NCI-H524 (cell line): Measurements from ENCODE around the gene BANF2.

Experiments used
- DNase-seq, 2 experiments: peaks; one replicate each; lab custom pipeline; 2025; lab: John Stamatoyannopoulos, UW

BANF2 gene

GRCh38 chr20:17664025-17664633 lies 35.6 kb upstream of the BANF2 start:
- DNase-seq: no peak

- DNase-seq: no peak
Observed at GRCh38 chr20:17665756-17666155, 34.0 kb upstream of the BANF2 start.

GRCh38 chr20:17666481-17666880 lies 33.3 kb upstream of the BANF2 start:
- no peak for DNase-seq

- no peak for DNase-seq
Observed at GRCh38 chr20:17667445-17667844, 32.3 kb upstream of the BANF2 start.

GRCh38 chr20:17668432-17668831 lies 31.3 kb upstream of the BANF2 start:
- DNase-seq: no peak

GRCh38 chr20:17669306-17669931 lies 30.3 kb upstream of the BANF2 start:
- no peak for DNase-seq

GRCh38 chr20:17671011-17671410 lies 28.8 kb upstream of the BANF2 start:
- no peak for DNase-seq

- no peak for DNase-seq
Observed at GRCh38 chr20:17671565-17671964, 28.2 kb upstream of the BANF2 start.

- DNase-seq: no peak
Observed at GRCh38 chr20:17673084-17673483, 26.7 kb upstream of the BANF2 start.

GRCh38 chr20:17674722-17675518 lies 24.8 kb upstream of the BANF2 start:
- no peak for DNase-seq

- no peak for DNase-seq
Observed at GRCh38 chr20:17675519-17676377, 24.0 kb upstream of the BANF2 start.

- DNase-seq: no peak
Observed at GRCh38 chr20:17676378-17676759, 23.4 kb upstream of the BANF2 start.

GRCh38 chr20:17676942-17677341 lies 22.8 kb upstream of the BANF2 start:
- DNase-seq: no peak

GRCh38 chr20:17678295-17678694 lies 21.5 kb upstream of the BANF2 start:
- no peak for DNase-seq

- no peak for DNase-seq
Observed at GRCh38 chr20:17678886-17679285, 20.9 kb upstream of the BANF2 start.

- DNase-seq: peak in 1 of 2 experiments; percentile 52
Observed at GRCh38 chr20:17679941-17680835, 19.6 kb upstream of the BANF2 start.

GRCh38 chr20:17680836-17681725 lies 18.7 kb upstream of the BANF2 start:
- DNase-seq: peak; percentile 27 to 64

- DNase-seq: no peak
Observed at GRCh38 chr20:17681726-17682102, 18.1 kb upstream of the BANF2 start.

- DNase-seq: peak; percentile 97 to 98
Observed at GRCh38 chr20:17682103-17682888, 17.5 kb upstream of the BANF2 start, which contains the start of gene RRBP1. RRBP1 (minus strand) TSS chr20:17682242; CDS start chr20:17660507, 21,735 bp downstream.
